K562 (cell line): ENCODE measurements around the gene EML6. TPM values are rescaled to one million over a fixed set of nuclear protein-coding genes. Genes with fewer than 3 reads are reported as not detected.

Experiments
- ATAC-seq: fragments of 200-7000 bp; cut with Tn5 transposase; 3 replicates; pipeline ENCODE4 v1.9.1; 2020; ENCODE audit warnings: moderate library complexity
- BruUV-seq: library from RNA; stranded (reverse); fragments of 400-500 nt; replicated peaks from 2 replicates; lab custom pipeline; 2021; lab: Mats Ljungman, UMichigan
- CTCF ChIA-PET: fragments of 300-600 bp; formaldehyde crosslinking; extraction: SDS; loops from one replicate; lab custom pipeline; 2021; ENCODE audit warnings: low intra/inter-chr PET ratio; lab: Yijun Ruan, JAX
- POLR2A ChIA-PET: fragments of 300-600, 350-650 bp; sonication (Branson Sonifier 250); formaldehyde crosslinking; extraction: SDS; loops from one replicate; lab custom pipeline; 2021; ENCODE audit warnings: antibody characterized with exemption, inconsistent platforms; lab: Yijun Ruan, JAX
- DNase-seq, 4 experiments: peaks; one replicate each; pipeline versions ENCODE4 v3.0.0 to v3.0.0-alpha.2; 2011 to 2018; ENCODE audit warnings: low spot score in 3 of 4, mixed read lengths in 3 of 4; ENCODE audit errors: extremely low read depth in 1 of 4
- FAIRE-seq: peaks from 2 replicates; lab custom pipeline; 2011; peaks lifted over from hg19 to GRCh38; lab: Jason Lieb, UNC
- H2AFZ ChIP-seq: 2 replicates; pipeline ENCODE4 v1.6.0; 2011; ENCODE audit warnings: low read depth, low read length, control low read depth, inconsistent platforms
- H3K27ac ChIP-seq: fragments of 200-600 bp; 3 replicates; pipeline ENCODE4 v1.8.0; 2011; ENCODE audit warnings: low read depth, mild to moderate bottlenecking, control low read depth, inconsistent platforms, low read length, moderate library complexity, mixed read lengths; ENCODE audit errors: extremely low read depth
- H3K27me3 ChIP-seq, 2 experiments: fragments of 300-600 bp in 1 of 2; 2 replicates in 1 of 2; 3 replicates in 1 of 2; pipeline versions ENCODE4 v1.6.0 to v1.8.0; 2011; ENCODE audit warnings: inconsistent platforms in 2 of 2, low read length in 2 of 2, mild to moderate bottlenecking in 1 of 2, mixed read lengths in 1 of 2, moderate library complexity in 1 of 2; ENCODE audit not compliant: control insufficient read depth in 2 of 2, insufficient read depth in 2 of 2
- H3K36me3 ChIP-seq: fragments of 300-600 bp; 3 replicates; pipeline ENCODE4 v1.8.0; 2011; ENCODE audit warnings: mild to moderate bottlenecking, low read length, inconsistent platforms; ENCODE audit not compliant: control insufficient read depth, insufficient read depth
- H3K4me1 ChIP-seq, 2 experiments: fragments of 200-600 bp in 1 of 2; replicated peaks in 1 of 2; 2 replicates in 1 of 2; 3 replicates in 1 of 2; pipeline versions ENCODE4 v1.5.1 to v1.8.0; 2011; ENCODE audit warnings: inconsistent platforms in 2 of 2, low read length in 2 of 2, mild to moderate bottlenecking in 1 of 2, mixed read lengths in 1 of 2, moderate library complexity in 1 of 2; ENCODE audit not compliant: control insufficient read depth in 2 of 2, insufficient read depth in 2 of 2
- H3K4me2 ChIP-seq: 2 replicates; pipeline ENCODE4 v1.6.1; 2011; ENCODE audit warnings: low read length, control low read depth, inconsistent platforms, mixed read lengths; ENCODE audit not compliant: insufficient read depth
- H3K4me3 ChIP-seq: fragments of 200-600 bp; sonication (generic), shearing (Covaris generic); 2 replicates; pipeline ENCODE4 v1.5.1; 2016; ENCODE audit warnings: control low read depth, inconsistent platforms
- H3K79me2 ChIP-seq: fragments of 200-600 bp; 3 replicates; pipeline ENCODE4 v1.8.0; 2011; ENCODE audit warnings: low read length, inconsistent platforms; ENCODE audit not compliant: control insufficient read depth, insufficient read depth
- H3K9ac ChIP-seq, 2 experiments: 2 replicates each; pipeline versions ENCODE4 v1.6.0 to v1.6.1; 2011; ENCODE audit warnings: low read depth in 2 of 2, low read length in 2 of 2, control low read depth in 1 of 2, inconsistent platforms in 1 of 2, mild to moderate bottlenecking in 1 of 2, mixed read lengths in 1 of 2; ENCODE audit not compliant: insufficient read depth in 1 of 2
- H3K9me1 ChIP-seq: one replicate; pipeline ENCODE4 v1.6.0; 2011; ENCODE audit warnings: inconsistent platforms, mild to moderate bottlenecking, low read length, moderate library complexity; ENCODE audit not compliant: control insufficient read depth, insufficient read depth
- H3K9me3 ChIP-seq: replicated peaks from 2 replicates; pipeline ENCODE4 v1.5.1; 2011; ENCODE audit warnings: low read depth, low read length, inconsistent platforms; ENCODE audit not compliant: control insufficient read depth, insufficient read depth
- H4K20me1 ChIP-seq: replicated peaks from 2 replicates; pipeline ENCODE4 v1.6.1; 2011; ENCODE audit warnings: low read length, inconsistent platforms, mixed read lengths; ENCODE audit not compliant: control insufficient read depth, insufficient read depth
- CGGBP1 ChIP-seq: fragments of 250-450 bp; sonication (Bioruptor Pico); IDR thresholded peaks from 2 replicates; pipeline ENCODE4 v1.9.0; 2021; ENCODE audit warnings: mild to moderate bottlenecking
- E2F6 ChIP-seq, 2 experiments: IDR thresholded peaks; 2 replicates each; pipeline ENCODE4 v1.6.1; 2011; ENCODE audit warnings: borderline replicate concordance in 1 of 2, control low read depth in 1 of 2, low read depth in 1 of 2, low read length in 1 of 2, mild to moderate bottlenecking in 1 of 2, mixed read lengths in 1 of 2, moderate library complexity in 1 of 2; ENCODE audit not compliant: insufficient read depth in 1 of 2, insufficient read length in 1 of 2, poor library complexity in 1 of 2, severe bottlenecking in 1 of 2; ENCODE audit errors: extremely low read depth in 1 of 2
- ZNF253 ChIP-seq: fragments of 250-450 bp; sonication (Bioruptor Pico); conservative IDR thresholded peaks from 2 replicates; pipeline ENCODE4 v1.6.1; 2021; ENCODE audit warnings: mild to moderate bottlenecking
- WGBS: fragments of 100-300 bp; shearing (Covaris generic); methylation state at CpG from one replicate; pipeline ENCODE4 v1.1.6; 2016; ENCODE audit warnings: low coverage, mixed read lengths; ENCODE audit not compliant: insufficient coverage; ENCODE audit errors: missing lambda C conversion rate; 5-methylcytosine and 5-hydroxymethylcytosine counted together
- in situ Hi-C: fragments of 300-500 bp; cut with MboI; formaldehyde crosslinking; loops from 4 replicates; pipeline ENCODE4 v1.15.0; 2018; ENCODE audit warnings: inconsistent platforms, mixed read lengths
- intact Hi-C: fragments of 100-400 bp; cut with micrococcal nuclease; formaldehyde crosslinking; loops from 2 replicates; pipeline ENCODE4 v1.14.2; 2022
- polyA plus RNA-seq, 8 experiments: library from polyadenylated mRNA; depleted of rRNA in 4 of 8; stranded (reverse) in 5 of 8; unstranded in 3 of 8; fragments of >200 nt; fragmentation: Nextera tagmentation in 2 of 8; fragmentation: Illumina TruSeq in 1 of 8; extraction: Ambion mirVana in 2 of 8; extraction: Trizol in 1 of 8; gene quantifications; 2 replicates each; pipeline versions ENCODE4 v1.2.1 to v1.2.3, GENCODE V29; 2011 to 2014; ENCODE audit warnings: inconsistent platforms in 1 of 8, missing spikeins in 1 of 8
- total RNA-seq, 7 experiments: library from RNA; depleted of rRNA in 6 of 7; stranded (reverse); fragments of >200 nt in 6 of 7; fragmentation: Illumina TruSeq in 2 of 7; extraction: Trizol in 2 of 7; gene quantifications; 2 replicates each; pipeline versions ENCODE4 v1.2.1 to v1.2.3, GENCODE V29; 2011 to 2021; ENCODE audit warnings: low replicate concordance in 1 of 7

Gene EML6
- total and polyA plus RNA-seq, 9 of the 15 experiments (the other 6 are each of a cell fraction or from before 2014, with no cell fraction given) = 0.07 to 0.56 (median 0.25) TPM

- Histone ChIP-seq H3K9ac (0 out of 4 replicates have a peak overlapping the region, but pooled peaks of 1 of the 2 experiments have one; percentile 21), H3K79me2 (no peaks in the 10 kb centered on the region), H3K27me3 (peaks cover 0 to under 1% of the 10 kb centered on the region in 2 experiments; a peak in 1 of 5 replicates), H3K9me1 (no peaks in the 10 kb centered on the region), H3K4me3 (no peak overlapping the region), H3K36me3 (no peaks in the 10 kb centered on the region), H4K20me1 (no peaks in the 10 kb centered on the region), H3K27ac (no peak overlapping the region), H3K4me2 (no peak overlapping the region), H3K9me3 (no peaks in the 10 kb centered on the region), H2AFZ (peak overlapping the region; percentile 53), H3K4me1 (peaks cover 9 to 20% of the 10 kb centered on the region in 2 experiments; a peak in 3 of 5 replicates)
- no TSS peak for BruUV-seq
- no peak for FAIRE-seq
- TF ChIP-seq E2F6 (IDR thresholded peaks at IDR 0.05; ENCODE audit: borderline replicate concordance in 1 of 2, extremely low read depth in 1 of 2, insufficient read depth in 1 of 2, insufficient read length in 1 of 2, low read depth in 1 of 2, low read length in 1 of 2, poor library complexity in 1 of 2, severe bottlenecking in 1 of 2) = peak in 1 of 2 experiments; percentile 9
- no peak for TF ChIP-seq ZNF253 (CRISPR knock-in tag)
- TF ChIP-seq CGGBP1 = no peak
- no peak for ATAC-seq
- ChIA-PET POLR2A (no interaction called here), CTCF (no interaction called here)
- 67% methylated on average over 10 of the region's 12 CpGs for WGBS
- no peak for DNase-seq
- in situ Hi-C loops = no loop called here
- intact Hi-C loops = no loop called here
These were observed 224.7 kb downstream of the EML6 start for GRCh38 chr2:54948120-54948519.
